HEK293 (cell line): ENCODE measurements around the gene DHRS7B.

ENCODE experiments used
- BCL11A ChIP-seq: fragments of 450-650 bp; formaldehyde crosslinking; IDR thresholded peaks from 2 replicates; pipeline ENCODE4 v1.5.1; 2016; ENCODE audit warnings: low read depth, missing biosample characterization, missing genetic modification characterization
- HOXA7 ChIP-seq: sonication (generic); formaldehyde crosslinking; IDR thresholded peaks from 2 replicates; pipeline ENCODE4 v1.8.1; 2022; ENCODE audit warnings: missing genetic modification reagents, borderline replicate concordance
- KLF9 ChIP-seq: fragments of 450-650 bp; formaldehyde crosslinking; IDR thresholded peaks from 2 replicates; pipeline ENCODE4 v1.5.1; 2016; ENCODE audit warnings: missing biosample characterization, missing genetic modification characterization, low read depth
- ZNF416 ChIP-seq: fragments of 450-650 bp; formaldehyde crosslinking; IDR thresholded peaks from 2 replicates; pipeline ENCODE4 v1.5.1; 2016; ENCODE audit warnings: missing biosample characterization, missing genetic modification characterization
- ZNF768 ChIP-seq: fragments of 450-650 bp; formaldehyde crosslinking; IDR thresholded peaks from 2 replicates; pipeline ENCODE4 v1.5.1; 2018; ENCODE audit warnings: missing biosample characterization, mild to moderate bottlenecking, missing genetic modification characterization
- TF ChIP-seq, protein P1 (sequence below): fragments of 450-650 bp; formaldehyde crosslinking; IDR thresholded peaks from 2 replicates; pipeline ENCODE4 v1.5.1; 2016; ENCODE audit warnings: missing biosample characterization, missing genetic modification characterization

- TF ChIP-seq BCL11A: no peak
- TF ChIP-seq, protein P1, sequence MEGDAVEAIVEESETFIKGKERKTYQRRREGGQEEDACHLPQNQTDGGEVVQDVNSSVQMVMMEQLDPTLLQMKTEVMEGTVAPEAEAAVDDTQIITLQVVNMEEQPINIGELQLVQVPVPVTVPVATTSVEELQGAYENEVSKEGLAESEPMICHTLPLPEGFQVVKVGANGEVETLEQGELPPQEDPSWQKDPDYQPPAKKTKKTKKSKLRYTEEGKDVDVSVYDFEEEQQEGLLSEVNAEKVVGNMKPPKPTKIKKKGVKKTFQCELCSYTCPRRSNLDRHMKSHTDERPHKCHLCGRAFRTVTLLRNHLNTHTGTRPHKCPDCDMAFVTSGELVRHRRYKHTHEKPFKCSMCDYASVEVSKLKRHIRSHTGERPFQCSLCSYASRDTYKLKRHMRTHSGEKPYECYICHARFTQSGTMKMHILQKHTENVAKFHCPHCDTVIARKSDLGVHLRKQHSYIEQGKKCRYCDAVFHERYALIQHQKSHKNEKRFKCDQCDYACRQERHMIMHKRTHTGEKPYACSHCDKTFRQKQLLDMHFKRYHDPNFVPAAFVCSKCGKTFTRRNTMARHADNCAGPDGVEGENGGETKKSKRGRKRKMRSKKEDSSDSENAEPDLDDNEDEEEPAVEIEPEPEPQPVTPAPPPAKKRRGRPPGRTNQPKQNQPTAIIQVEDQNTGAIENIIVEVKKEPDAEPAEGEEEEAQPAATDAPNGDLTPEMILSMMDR (tag by site-specific recombination): no peak
- no peak for TF ChIP-seq KLF9 (tag by site-specific recombination)
- TF ChIP-seq ZNF416 (tag by site-specific recombination): no peak
- no peak for TF ChIP-seq HOXA7 (CRISPR knock-in tag)
- TF ChIP-seq ZNF768 (tag by site-specific recombination): no peak
These were observed 13.6 kb upstream of the DHRS7B start for GRCh38 chr17:21113049-21113690.
